CD4-positive, alpha-beta T cell (primary cell): ENCODE measurements around the gene AHNAK. TPM values are rescaled to one million over a fixed set of nuclear protein-coding genes. Genes with fewer than 3 reads are reported as not detected.
A peak's percentile ranks its signal among the peaks of the same experiment; 100 is the strongest.

Experiments
- ATAC-seq: fragments of 200-7000 bp; cut with Tn5 transposase; one replicate; pipeline ENCODE4 v1.10.0; 2022; ENCODE audit warnings: mild to moderate bottlenecking; ENCODE audit not compliant: poor library complexity
- CTCF ChIA-PET: fragments of 350-600 bp; sonication (Branson Sonifier 250); formaldehyde crosslinking; loops from one replicate; lab custom pipeline; 2021; ENCODE audit warnings: antibody characterized with exemption, inconsistent platforms; lab: Charles Lee
- POLR2A ChIA-PET: fragments of 350-600 bp; sonication (Branson Sonifier 250); formaldehyde crosslinking; loops from one replicate; lab custom pipeline; 2021; ENCODE audit warnings: antibody characterized with exemption, inconsistent platforms; lab: Charles Lee
- DNase-seq, 14 experiments: peaks; one replicate each; pipeline ENCODE4 v3.0.0-alpha.2; 2013 to 2020; ENCODE audit warnings: mixed read lengths in 2 of 14
- H3K27ac ChIP-seq, 2 donors: one replicate each; pipeline versions ENCODE4 v1.5.1 to v1.7.0; 2013; ENCODE audit warnings: low read length in 2 of 2, low read depth in 1 of 2, mild to moderate bottlenecking in 1 of 2
- H3K27me3 ChIP-seq, 2 experiments: 1 replicate in 1 of 2; 2 replicates in 1 of 2; pipeline versions ENCODE4 v1.6.1 to v1.7.0; 2013; ENCODE audit warnings: low read length in 2 of 2, control low read depth in 1 of 2, mild to moderate bottlenecking in 1 of 2, moderate library complexity in 1 of 2; ENCODE audit not compliant: insufficient read depth in 2 of 2, control insufficient read depth in 1 of 2
- H3K36me3 ChIP-seq: one replicate; pipeline ENCODE4 v1.6.1; 2013; ENCODE audit warnings: low read length, control low read depth; ENCODE audit not compliant: insufficient read depth
- H3K4me1 ChIP-seq: one replicate; pipeline ENCODE4 v1.6.1; 2013; ENCODE audit warnings: low read length, control low read depth; ENCODE audit not compliant: insufficient read depth
- H3K4me3 ChIP-seq: one replicate; pipeline ENCODE4 v1.5.1; 2013; ENCODE audit warnings: mild to moderate bottlenecking, low read length, moderate library complexity
- H3K9me3 ChIP-seq, 2 experiments: 1 replicate in 1 of 2; 2 replicates in 1 of 2; pipeline versions ENCODE4 v1.6.1 to v1.7.0; 2013; ENCODE audit warnings: low read length in 2 of 2, mild to moderate bottlenecking in 2 of 2, control low read depth in 1 of 2, moderate library complexity in 1 of 2; ENCODE audit not compliant: control insufficient read depth in 1 of 2, insufficient read depth in 1 of 2
- H3K27ac Mint-ChIP-seq: one replicate; pipeline ENCODE4 v1.8.0; 2020; ENCODE audit warnings: mixed read lengths
- H3K27me3 Mint-ChIP-seq: one replicate; pipeline ENCODE4 v1.8.0; 2021; ENCODE audit warnings: mixed read lengths
- H3K36me3 Mint-ChIP-seq: one replicate; pipeline ENCODE4 v1.8.0; 2021; ENCODE audit warnings: low read depth, mixed read lengths
- H3K4me1 Mint-ChIP-seq: one replicate; pipeline ENCODE4 v1.8.0; 2021; ENCODE audit warnings: low read depth, mixed read lengths
- H3K4me3 Mint-ChIP-seq: one replicate; pipeline ENCODE4 v1.8.0; 2020; ENCODE audit warnings: mild to moderate bottlenecking, mixed read lengths
- H3K9me3 Mint-ChIP-seq: one replicate; pipeline ENCODE4 v1.8.0; 2020; ENCODE audit warnings: mixed read lengths
- CTCF ChIP-seq: fragments of 200-600 bp; IDR thresholded peaks from one replicate; pipeline ENCODE4 v1.8.0; 2022; ENCODE audit warnings: antibody characterized with exemption, mild to moderate bottlenecking
- intact Hi-C, 2 experiments: fragments of 100-400 bp; cut with DNase I in 1 of 2; cut with micrococcal nuclease in 1 of 2; formaldehyde crosslinking; loops; one replicate each; pipeline versions ENCODE4 v1.15.1 to v1.9.0; 2023 to 2025; cut with DNase I, micrococcal nuclease
- total RNA-seq, 174 experiments: library from RNA in 2 of 174; stranded (reverse) in 2 of 174; gene quantifications; one replicate each; pipeline ENCODE4 v1.2.3 and lab custom pipeline; 2021 to 2026

Gene AHNAK
- total RNA-seq, 2 experiments from 2014 or later: 320 to 332 TPM

GRCh38 chr11:62577046-62577714 lies 30.6 kb upstream of the AHNAK start:
- Mint-ChIP-seq H3K36me3 (peaks cover 76% of the 10 kb centered on the region), H3K27ac (no peak overlapping the region), H3K4me3 (no peak overlapping the region), H3K27me3 (no peaks in the 10 kb centered on the region), H3K4me1 (peaks cover 29% of the 10 kb centered on the region), H3K9me3 (no peaks in the 10 kb centered on the region)
- no peak for TF ChIP-seq CTCF
- H3K4me3 ChIP-seq: no peak overlapping the region
- ATAC-seq (no peak), DNase-seq (no peak)
- POLR2A ChIA-PET: interaction anchor here (5.8 kb wide), 1 partner anchor 15 kb away, joined by 127 read pairs; the partner anchor contains the start of gene TUT1
- CTCF ChIA-PET: interaction anchor here (1.0 kb wide), 1 partner anchor 152 kb away, joined by 3 read pairs; no protein-coding TSS in a partner anchor
- intact Hi-C loops: no loop called here
- H3K9me3 ChIP-seq: no peaks in the 10 kb centered on the region
- H3K27me3 ChIP-seq: no peaks in the 10 kb centered on the region
- no peak overlapping the region for H3K27ac ChIP-seq
- peaks cover 53% of the 10 kb centered on the region for H3K36me3 ChIP-seq
- H3K4me1 ChIP-seq: peaks cover 30% of the 10 kb centered on the region

- no peaks in the 10 kb centered on the region for H3K9me3 ChIP-seq
- Mint-ChIP-seq H3K9me3 (no peaks in the 10 kb centered on the region), H3K4me3 (peak overlapping the region; percentile 77), H3K36me3 (peaks cover 80% of the 10 kb centered on the region), H3K27ac (peak overlapping the region; percentile 31), H3K27me3 (no peaks in the 10 kb centered on the region), H3K4me1 (peaks cover 43% of the 10 kb centered on the region)
- DNase-seq (no peak), ATAC-seq (no peak)
- TF ChIP-seq CTCF: no peak
- no peak overlapping the region for H3K27ac ChIP-seq
- ChIA-PET POLR2A (interaction anchor here (2.3 to 5.8 kb wide), 4 partner anchors 16 to 265 kb away, joined by 13 to 127 read pairs (median 28); partner anchors contain the start of genes C11orf98, CSKMT, GANAB and TUT1), CTCF (no interaction called here)
- no peak overlapping the region for H3K4me3 ChIP-seq
- intact Hi-C loops: loop anchor here in 1 of 2 experiments (2.0 kb wide), 1 partner anchor 15 kb away; the partner anchor contains the start of gene TUT1
- peaks cover 56% of the 10 kb centered on the region for H3K36me3 ChIP-seq
- H3K27me3 ChIP-seq: no peaks in the 10 kb centered on the region
- peaks cover 36% of the 10 kb centered on the region for H3K4me1 ChIP-seq
Observed at GRCh38 chr11:62575837-62576236, 29.2 kb upstream of the AHNAK start.

GRCh38 chr11:62575156-62575555 lies 28.6 kb upstream of the AHNAK start:
- peaks cover 41% of the 10 kb centered on the region for H3K4me1 ChIP-seq
- Mint-ChIP-seq H3K27ac (peak overlapping the region; percentile 89), H3K4me3 (peak overlapping the region; percentile 93), H3K4me1 (peaks cover 48% of the 10 kb centered on the region), H3K36me3 (peaks cover 84% of the 10 kb centered on the region), H3K9me3 (no peaks in the 10 kb centered on the region), H3K27me3 (no peaks in the 10 kb centered on the region)
- no peak for TF ChIP-seq CTCF
- DNase-seq (no peak), ATAC-seq (no peak)
- peak overlapping the region in 1 of 2 donors; percentile 68 for H3K27ac ChIP-seq
- no peaks in the 10 kb centered on the region for H3K27me3 ChIP-seq
- ChIA-PET CTCF (interaction anchor here (2.9 to 3.0 kb wide), 2 partner anchors 16 to 151 kb away, joined by 10 to 14 read pairs; partner anchors contain the start of gene TUT1), POLR2A (interaction anchor here (1.0 to 5.8 kb wide), 9 partner anchors 17 to 265 kb away, joined by 4 to 127 read pairs (median 18); partner anchors contain the start of genes C11orf98, CSKMT, GANAB and INTS5)
- peaks cover 60% of the 10 kb centered on the region for H3K36me3 ChIP-seq
- H3K4me3 ChIP-seq: peak overlapping the region; percentile 82
- intact Hi-C loops: loop anchor here in 1 of 2 experiments (2.0 kb wide), 1 partner anchor 16 kb away; the partner anchor contains the start of gene TUT1
- no peaks in the 10 kb centered on the region for H3K9me3 ChIP-seq
